Suprapubic skin (tissue), 4 donors: ENCODE results near the gene UPF1.
"Not testable (repeated sequence)": the region's sequence is repeated elsewhere in the genome, so short reads cannot be mapped to it uniquely, and the experiment has no call there.

ENCODE experiments used
- EP300 ChIP-seq: sonication (generic); formaldehyde crosslinking; IDR thresholded peaks from one replicate; pipeline ENCODE4 v1.6.1; 2017; ENCODE audit warnings: antibody characterized with exemption
- POLR2A ChIP-seq, 2 donors: fragments of 450-650 bp; IDR thresholded peaks; one replicate each; pipeline ENCODE4 v1.6.1; 2017; ENCODE audit warnings: antibody characterized with exemption in 2 of 2, mild to moderate bottlenecking in 2 of 2, moderate library complexity in 2 of 2
- POLR2AphosphoS5 ChIP-seq, 3 donors: sonication (generic); formaldehyde crosslinking; IDR thresholded peaks; one replicate each; pipeline ENCODE4 v1.6.1; 2017; ENCODE audit warnings: antibody characterized with exemption in 3 of 3
- TF ChIP-seq, protein P1 (sequence below), 2 donors: fragments of 200-600 bp in 1 of 2; fragments of 450-650 bp in 1 of 2; sonication (generic) in 1 of 2; IDR thresholded peaks; one replicate each; pipeline ENCODE4 v1.5.1; 2016 to 2019; ENCODE audit warnings: antibody characterized with exemption in 2 of 2, mild to moderate bottlenecking in 1 of 2, moderate library complexity in 1 of 2

DNA sequence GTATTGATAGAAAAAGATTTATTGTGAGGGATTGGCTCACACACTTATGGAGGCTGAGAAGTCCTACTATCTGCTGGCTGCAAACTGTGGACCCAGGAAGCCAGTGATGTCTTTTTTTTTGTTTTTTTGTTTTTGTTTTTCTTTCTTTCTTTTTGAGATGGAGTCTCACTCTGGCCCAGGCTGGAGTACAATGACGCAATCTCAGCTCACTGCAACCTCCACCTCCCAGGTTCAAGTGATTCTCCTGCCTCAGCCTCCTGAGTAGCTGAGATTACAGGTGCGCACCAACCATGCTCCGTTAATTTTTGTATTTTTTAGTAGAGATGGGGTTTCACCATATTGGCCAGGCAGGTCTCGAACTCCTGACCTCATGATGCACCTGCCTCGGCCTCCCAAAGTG lies 20.1 kb upstream of the UPF1 start:
- TF ChIP-seq, protein P1, sequence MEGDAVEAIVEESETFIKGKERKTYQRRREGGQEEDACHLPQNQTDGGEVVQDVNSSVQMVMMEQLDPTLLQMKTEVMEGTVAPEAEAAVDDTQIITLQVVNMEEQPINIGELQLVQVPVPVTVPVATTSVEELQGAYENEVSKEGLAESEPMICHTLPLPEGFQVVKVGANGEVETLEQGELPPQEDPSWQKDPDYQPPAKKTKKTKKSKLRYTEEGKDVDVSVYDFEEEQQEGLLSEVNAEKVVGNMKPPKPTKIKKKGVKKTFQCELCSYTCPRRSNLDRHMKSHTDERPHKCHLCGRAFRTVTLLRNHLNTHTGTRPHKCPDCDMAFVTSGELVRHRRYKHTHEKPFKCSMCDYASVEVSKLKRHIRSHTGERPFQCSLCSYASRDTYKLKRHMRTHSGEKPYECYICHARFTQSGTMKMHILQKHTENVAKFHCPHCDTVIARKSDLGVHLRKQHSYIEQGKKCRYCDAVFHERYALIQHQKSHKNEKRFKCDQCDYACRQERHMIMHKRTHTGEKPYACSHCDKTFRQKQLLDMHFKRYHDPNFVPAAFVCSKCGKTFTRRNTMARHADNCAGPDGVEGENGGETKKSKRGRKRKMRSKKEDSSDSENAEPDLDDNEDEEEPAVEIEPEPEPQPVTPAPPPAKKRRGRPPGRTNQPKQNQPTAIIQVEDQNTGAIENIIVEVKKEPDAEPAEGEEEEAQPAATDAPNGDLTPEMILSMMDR (IDR thresholded peaks at IDR 0.05) = not testable (repeated sequence)
- TF ChIP-seq POLR2A (IDR thresholded peaks at IDR 0.05); EP300; POLR2AphosphoS5 (IDR thresholded peaks at IDR 0.05): not testable (repeated sequence)
